SK-N-SH (cell line): Measurements from ENCODE around the gene PARK7. TPM values are rescaled to one million over a fixed set of nuclear protein-coding genes. Genes with fewer than 3 reads are reported as not detected.

Source experiments
- CTCF ChIA-PET: fragments of 300-600, 350-600 bp; formaldehyde crosslinking; extraction: SDS; loops from one replicate; lab custom pipeline; 2021; lab: Yijun Ruan, JAX
- POLR2A ChIA-PET: fragments of 350-600 bp; sonication (Branson Sonifier 250); formaldehyde crosslinking; extraction: SDS; loops from one replicate; lab custom pipeline; 2020; ENCODE audit warnings: antibody characterized with exemption, inconsistent platforms; lab: Yijun Ruan, JAX
- DNase-seq: peaks from one replicate; pipeline ENCODE4 v3.0.0; 2012
- H2AFZ ChIP-seq: fragments of 200-600 bp; sonication (generic); 2 replicates; pipeline ENCODE4 v1.8.1; 2016; ENCODE audit warnings: antibody characterized with exemption, mild to moderate bottlenecking, low read depth
- H3F3A ChIP-seq: fragments of 200-600 bp; sonication (generic); replicated peaks from 2 replicates; pipeline ENCODE3; 2016; ENCODE audit warnings: antibody characterized with exemption, mild to moderate bottlenecking; ENCODE audit not compliant: insufficient read depth
- H3K27ac ChIP-seq, 2 experiments: fragments of 200-500 bp in 1 of 2; fragments of 200-600 bp in 1 of 2; sonication (Bioruptor generic) in 1 of 2; sonication (generic), shearing (Covaris generic) in 1 of 2; 2 replicates each; pipeline versions ENCODE4 v1.5.1 to v1.6.1; 2014 to 2016; ENCODE audit warnings: low read depth in 2 of 2, inconsistent platforms in 1 of 2, low read length in 1 of 2, mild to moderate bottlenecking in 1 of 2, mixed read lengths in 1 of 2
- H3K27me3 ChIP-seq: fragments of 200-600 bp; sonication (generic), shearing (Covaris generic); 2 replicates; pipeline ENCODE4 v1.6.1; 2016; ENCODE audit warnings: mixed run types; ENCODE audit not compliant: insufficient read depth
- H3K36me3 ChIP-seq, 2 experiments: fragments of 200-500 bp in 1 of 2; fragments of 200-600 bp in 1 of 2; sonication (Bioruptor generic) in 1 of 2; sonication (generic) in 1 of 2; replicated peaks in 1 of 2; 2 replicates each; pipeline versions ENCODE3 to v1.5.1; 2014 to 2016; ENCODE audit warnings: low read length in 1 of 2, mild to moderate bottlenecking in 1 of 2; ENCODE audit not compliant: insufficient read depth in 2 of 2, control insufficient read depth in 1 of 2
- H3K4me1 ChIP-seq, 2 experiments: fragments of 200-500 bp in 1 of 2; fragments of 200-600 bp in 1 of 2; sonication (Bioruptor generic) in 1 of 2; sonication (generic), shearing (Covaris generic) in 1 of 2; 2 replicates each; pipeline versions ENCODE4 v1.5.1 to v1.6.1; 2014 to 2016; ENCODE audit warnings: low read depth in 1 of 2, low read length in 1 of 2, mixed run types in 1 of 2; ENCODE audit not compliant: insufficient read depth in 2 of 2, control insufficient read depth in 1 of 2
- H3K4me2 ChIP-seq: fragments of 200-600 bp; sonication (generic), shearing (Covaris generic); 2 replicates; pipeline ENCODE4 v1.6.1; 2017; ENCODE audit warnings: mixed run types
- H3K4me3 ChIP-seq, 2 experiments: fragments of 200-500 bp in 1 of 2; fragments of 200-600 bp in 1 of 2; sonication (Bioruptor generic) in 1 of 2; sonication (generic), shearing (Covaris generic) in 1 of 2; 2 replicates each; pipeline versions ENCODE4 v1.5.1 to v1.8.1; 2014 to 2016; ENCODE audit warnings: low read depth in 2 of 2, inconsistent platforms in 1 of 2, low read length in 1 of 2, mild to moderate bottlenecking in 1 of 2, mixed read lengths in 1 of 2, moderate library complexity in 1 of 2
- H3K79me2 ChIP-seq: fragments of 200-600 bp; sonication (generic); 2 replicates; pipeline ENCODE4 v1.8.1; 2017; ENCODE audit warnings: mild to moderate bottlenecking; ENCODE audit not compliant: insufficient read depth
- H3K9ac ChIP-seq: fragments of 200-600 bp; sonication (generic); 2 replicates; pipeline ENCODE4 v1.6.1; 2017; ENCODE audit warnings: mixed run types
- H3K9me2 ChIP-seq: fragments of 200-600 bp; sonication (generic); 2 replicates; pipeline ENCODE4 v1.6.1; 2017; ENCODE audit warnings: mixed run types
- H3K9me3 ChIP-seq: fragments of 200-600 bp; sonication (generic); 2 replicates; pipeline ENCODE4 v1.6.1; 2017; ENCODE audit warnings: mixed run types, mild to moderate bottlenecking, moderate library complexity
- H4K20me1 ChIP-seq: fragments of 200-600 bp; sonication (generic); 2 replicates; pipeline ENCODE4 v1.6.1; 2017; ENCODE audit warnings: mild to moderate bottlenecking, mixed run types; ENCODE audit not compliant: insufficient read depth
- CHD2 ChIP-seq: fragments of 150-350 bp; IDR thresholded peaks from 2 replicates; pipeline ENCODE4 v1.6.1; 2018; ENCODE audit warnings: low read length; ENCODE audit not compliant: partially characterized antibody
- ELF1 ChIP-seq: IDR thresholded peaks from 2 replicates; pipeline ENCODE4 v1.4.0; 2012
- EP300 ChIP-seq, 2 experiments: IDR thresholded peaks; 2 replicates each; pipeline versions ENCODE4 v1.4.0 to v1.6.1; 2012; ENCODE audit warnings: borderline replicate concordance in 1 of 2, low read depth in 1 of 2, low read length in 1 of 2
- EZH2phosphoT487 ChIP-seq: fragments of 200-600 bp; sonication (generic); IDR thresholded peaks from 2 replicates; pipeline ENCODE4 v1.6.1; 2017; ENCODE audit warnings: low read depth, mixed run types, mild to moderate bottlenecking, antibody characterized with exemption, moderate library complexity, borderline replicate concordance
- FOSL2 ChIP-seq: IDR thresholded peaks from 2 replicates; pipeline ENCODE4 v1.4.0; 2012; ENCODE audit warnings: low read depth, mild to moderate bottlenecking, moderate library complexity, borderline replicate concordance
- FOXM1 ChIP-seq: IDR thresholded peaks from 2 replicates; pipeline ENCODE4 v1.4.0; 2012; ENCODE audit warnings: low read depth, mild to moderate bottlenecking
- JUND ChIP-seq: IDR thresholded peaks from 2 replicates; pipeline ENCODE4 v1.4.0; 2012
- MEF2A ChIP-seq: IDR thresholded peaks from 2 replicates; pipeline ENCODE4 v1.4.0; 2012; ENCODE audit warnings: low read depth, borderline replicate concordance
- NFIC ChIP-seq: IDR thresholded peaks from 2 replicates; pipeline ENCODE4 v1.4.0; 2012; ENCODE audit warnings: borderline replicate concordance
- NRF1 ChIP-seq: IDR thresholded peaks from 2 replicates; pipeline ENCODE4 v1.6.1; 2012; ENCODE audit warnings: low read depth, mild to moderate bottlenecking, low read length
- POLR2AphosphoS5 ChIP-seq: IDR thresholded peaks from 2 replicates; pipeline ENCODE4 v1.6.1; 2012; ENCODE audit warnings: low read depth, low read length
- RAD21 ChIP-seq: IDR thresholded peaks from 2 replicates; pipeline ENCODE4 v1.6.1; 2012; ENCODE audit warnings: mild to moderate bottlenecking, low read length
- RFX5 ChIP-seq: IDR thresholded peaks from 2 replicates; pipeline ENCODE4 v1.6.1; 2012; ENCODE audit warnings: mild to moderate bottlenecking, improper control_type of control experiment, low read length
- RXRA ChIP-seq: IDR thresholded peaks from 2 replicates; pipeline ENCODE4 v1.4.0; 2012; ENCODE audit warnings: low read depth, mild to moderate bottlenecking, borderline replicate concordance
- TAF1 ChIP-seq: IDR thresholded peaks from 2 replicates; pipeline ENCODE4 v1.6.1; 2012; ENCODE audit warnings: low read depth, mild to moderate bottlenecking, low read length, moderate library complexity, borderline replicate concordance
- WGBS: methylation state at CpG from one replicate; pipeline ENCODE4 v1.1.6; 2017; ENCODE audit warnings: low lambda C conversion rate; 5-methylcytosine and 5-hydroxymethylcytosine counted together
- polyA plus RNA-seq, 3 experiments: library from polyadenylated mRNA; depleted of rRNA; stranded (reverse); fragments of >200 nt; gene quantifications; 2 replicates each; pipeline ENCODE4 v1.2.3, GENCODE V29; 2012
- TF ChIP-seq, protein P1 (sequence below): fragments of 150-350 bp; IDR thresholded peaks from 2 replicates; pipeline ENCODE4 v1.6.1; 2016; ENCODE audit warnings: mild to moderate bottlenecking, low read depth, low read length
- TF ChIP-seq, protein P2 (sequence below): IDR thresholded peaks from 2 replicates; pipeline ENCODE4 v1.6.1; 2012; ENCODE audit warnings: mild to moderate bottlenecking, low read depth, low read length, moderate library complexity
- TF ChIP-seq, protein P3 (sequence below): IDR thresholded peaks from 2 replicates; pipeline ENCODE4 v1.4.0; 2012; ENCODE audit warnings: low read depth, borderline replicate concordance
- TF ChIP-seq, protein P4 (sequence below): IDR thresholded peaks from 2 replicates; pipeline ENCODE4 v1.4.0; 2012; ENCODE audit warnings: low read depth
- TF ChIP-seq, protein P5 (sequence below): fragments of 150-350 bp; IDR thresholded peaks from 2 replicates; pipeline ENCODE4 v1.6.1; 2017; ENCODE audit warnings: antibody characterized with exemption, low read length, low read depth, borderline replicate concordance

Gene PARK7
- polyA plus RNA-seq, 1 of the 3 experiments (the other 2 are of a cell fraction), result 415 TPM

DNA sequence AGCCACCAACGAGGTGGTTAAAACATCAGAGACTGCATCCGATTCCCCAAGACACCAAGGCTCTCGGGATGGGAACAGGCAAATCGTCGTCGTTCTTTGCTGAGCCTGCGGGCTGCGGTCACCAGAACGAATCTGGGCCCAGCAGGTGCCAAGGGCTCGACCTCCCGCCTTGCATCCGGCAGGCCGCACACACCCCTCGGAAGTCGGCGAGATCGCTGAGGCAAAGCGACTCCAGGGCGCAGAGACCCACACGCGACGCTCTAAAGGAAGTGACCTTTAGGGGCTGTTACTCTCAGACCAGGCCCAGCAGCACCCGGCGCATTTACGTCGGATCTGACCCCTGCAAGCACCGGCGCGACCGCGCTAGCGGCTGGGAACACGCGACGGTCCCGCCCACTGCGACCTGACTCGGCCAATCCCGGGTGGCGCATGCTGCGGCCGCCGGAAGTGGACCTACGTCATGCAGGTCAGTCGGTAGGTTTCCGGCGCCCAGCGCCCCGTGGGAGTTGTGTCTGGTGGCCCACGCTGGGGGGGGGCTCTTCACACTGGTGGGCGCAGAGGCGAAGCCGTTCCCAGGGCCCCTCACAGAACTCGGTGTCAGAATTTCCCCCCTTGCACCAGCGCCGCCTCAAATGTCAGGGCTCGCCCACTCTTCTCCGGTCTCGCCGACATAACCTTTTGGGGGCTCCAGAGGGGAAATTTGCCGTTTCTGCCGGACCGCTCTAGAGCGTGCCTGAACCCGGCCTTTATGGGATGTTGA lies 7.5 kb upstream of the PARK7 start (continued):
- TF ChIP-seq EZH2phosphoT487, result no peak
- TF ChIP-seq, protein P1, sequence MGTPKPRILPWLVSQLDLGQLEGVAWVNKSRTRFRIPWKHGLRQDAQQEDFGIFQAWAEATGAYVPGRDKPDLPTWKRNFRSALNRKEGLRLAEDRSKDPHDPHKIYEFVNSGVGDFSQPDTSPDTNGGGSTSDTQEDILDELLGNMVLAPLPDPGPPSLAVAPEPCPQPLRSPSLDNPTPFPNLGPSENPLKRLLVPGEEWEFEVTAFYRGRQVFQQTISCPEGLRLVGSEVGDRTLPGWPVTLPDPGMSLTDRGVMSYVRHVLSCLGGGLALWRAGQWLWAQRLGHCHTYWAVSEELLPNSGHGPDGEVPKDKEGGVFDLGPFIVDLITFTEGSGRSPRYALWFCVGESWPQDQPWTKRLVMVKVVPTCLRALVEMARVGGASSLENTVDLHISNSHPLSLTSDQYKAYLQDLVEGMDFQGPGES, result peak; percentile 9; the same call in 1 of the 2 replicates
- TF ChIP-seq ELF1, result 0 out of 2 replicates have a peak, but pooled peaks have one; percentile 20
- peak; percentile 38; the same call in 1 of the 2 replicates for TF ChIP-seq NRF1
- TF ChIP-seq RFX5, result 0 out of 2 replicates have a peak, but pooled peaks have one; percentile 7
- peak; percentile 76 for TF ChIP-seq CHD2
- TF ChIP-seq TAF1, result peak; percentile 32; the same call in 1 of the 2 replicates

DNA sequence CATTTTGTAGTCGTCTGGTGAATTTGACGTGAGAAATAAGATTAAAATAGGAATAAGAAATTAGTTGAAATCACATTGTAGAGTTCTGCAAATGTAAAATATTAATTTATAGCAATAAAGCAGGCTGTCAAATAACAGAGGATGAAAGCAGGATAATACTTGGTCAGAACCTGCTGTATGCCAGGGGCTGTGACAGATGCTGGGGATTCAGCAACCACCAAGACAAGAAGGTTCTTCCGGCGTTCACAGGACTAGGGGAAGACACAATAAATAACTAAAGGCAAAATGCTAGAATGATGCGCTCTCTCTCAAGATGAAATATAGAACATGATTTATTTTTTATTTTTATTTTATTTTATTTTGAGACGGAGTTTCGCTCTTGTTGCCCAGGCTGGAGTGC lies 6.8 kb upstream of the PARK7 start:
- peak overlapping the region; percentile 74 for H3K4me2 ChIP-seq
- H3K27me3 ChIP-seq, result no peaks in the 10 kb centered on the region
- CTCF ChIA-PET, result no interaction called here
- H3K79me2 ChIP-seq, result no peaks in the 10 kb centered on the region
- H3K9me2 ChIP-seq, result no peaks in the 10 kb centered on the region
- H3K4me1 ChIP-seq, result peaks cover 0 to 6% of the 10 kb centered on the region in 2 experiments; a peak in 2 of 4 replicates
- no peak for DNase-seq
- no peak for TF ChIP-seq MEF2A
- TF ChIP-seq CHD2, result no peak
- no peak for TF ChIP-seq RAD21
- TF ChIP-seq EP300 (IDR thresholded peaks at IDR 0.05; ENCODE audit: borderline replicate concordance in 1 of 2, low read depth in 1 of 2, low read length in 1 of 2), result no peak
- TF ChIP-seq, protein P2, sequence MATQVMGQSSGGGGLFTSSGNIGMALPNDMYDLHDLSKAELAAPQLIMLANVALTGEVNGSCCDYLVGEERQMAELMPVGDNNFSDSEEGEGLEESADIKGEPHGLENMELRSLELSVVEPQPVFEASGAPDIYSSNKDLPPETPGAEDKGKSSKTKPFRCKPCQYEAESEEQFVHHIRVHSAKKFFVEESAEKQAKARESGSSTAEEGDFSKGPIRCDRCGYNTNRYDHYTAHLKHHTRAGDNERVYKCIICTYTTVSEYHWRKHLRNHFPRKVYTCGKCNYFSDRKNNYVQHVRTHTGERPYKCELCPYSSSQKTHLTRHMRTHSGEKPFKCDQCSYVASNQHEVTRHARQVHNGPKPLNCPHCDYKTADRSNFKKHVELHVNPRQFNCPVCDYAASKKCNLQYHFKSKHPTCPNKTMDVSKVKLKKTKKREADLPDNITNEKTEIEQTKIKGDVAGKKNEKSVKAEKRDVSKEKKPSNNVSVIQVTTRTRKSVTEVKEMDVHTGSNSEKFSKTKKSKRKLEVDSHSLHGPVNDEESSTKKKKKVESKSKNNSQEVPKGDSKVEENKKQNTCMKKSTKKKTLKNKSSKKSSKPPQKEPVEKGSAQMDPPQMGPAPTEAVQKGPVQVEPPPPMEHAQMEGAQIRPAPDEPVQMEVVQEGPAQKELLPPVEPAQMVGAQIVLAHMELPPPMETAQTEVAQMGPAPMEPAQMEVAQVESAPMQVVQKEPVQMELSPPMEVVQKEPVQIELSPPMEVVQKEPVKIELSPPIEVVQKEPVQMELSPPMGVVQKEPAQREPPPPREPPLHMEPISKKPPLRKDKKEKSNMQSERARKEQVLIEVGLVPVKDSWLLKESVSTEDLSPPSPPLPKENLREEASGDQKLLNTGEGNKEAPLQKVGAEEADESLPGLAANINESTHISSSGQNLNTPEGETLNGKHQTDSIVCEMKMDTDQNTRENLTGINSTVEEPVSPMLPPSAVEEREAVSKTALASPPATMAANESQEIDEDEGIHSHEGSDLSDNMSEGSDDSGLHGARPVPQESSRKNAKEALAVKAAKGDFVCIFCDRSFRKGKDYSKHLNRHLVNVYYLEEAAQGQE, result no peak
- TF ChIP-seq JUND, result no peak
- no peak for TF ChIP-seq FOSL2
- no peak for TF ChIP-seq RXRA
- TF ChIP-seq, protein P3, sequence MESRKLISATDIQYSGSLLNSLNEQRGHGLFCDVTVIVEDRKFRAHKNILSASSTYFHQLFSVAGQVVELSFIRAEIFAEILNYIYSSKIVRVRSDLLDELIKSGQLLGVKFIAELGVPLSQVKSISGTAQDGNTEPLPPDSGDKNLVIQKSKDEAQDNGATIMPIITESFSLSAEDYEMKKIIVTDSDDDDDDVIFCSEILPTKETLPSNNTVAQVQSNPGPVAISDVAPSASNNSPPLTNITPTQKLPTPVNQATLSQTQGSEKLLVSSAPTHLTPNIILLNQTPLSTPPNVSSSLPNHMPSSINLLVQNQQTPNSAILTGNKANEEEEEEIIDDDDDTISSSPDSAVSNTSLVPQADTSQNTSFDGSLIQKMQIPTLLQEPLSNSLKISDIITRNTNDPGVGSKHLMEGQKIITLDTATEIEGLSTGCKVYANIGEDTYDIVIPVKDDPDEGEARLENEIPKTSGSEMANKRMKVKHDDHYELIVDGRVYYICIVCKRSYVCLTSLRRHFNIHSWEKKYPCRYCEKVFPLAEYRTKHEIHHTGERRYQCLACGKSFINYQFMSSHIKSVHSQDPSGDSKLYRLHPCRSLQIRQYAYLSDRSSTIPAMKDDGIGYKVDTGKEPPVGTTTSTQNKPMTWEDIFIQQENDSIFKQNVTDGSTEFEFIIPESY, result no peak
- TF ChIP-seq, protein P4, sequence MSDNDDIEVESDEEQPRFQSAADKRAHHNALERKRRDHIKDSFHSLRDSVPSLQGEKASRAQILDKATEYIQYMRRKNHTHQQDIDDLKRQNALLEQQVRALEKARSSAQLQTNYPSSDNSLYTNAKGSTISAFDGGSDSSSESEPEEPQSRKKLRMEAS, result no peak
- TF ChIP-seq EZH2phosphoT487, result no peak
- no peak for TF ChIP-seq NRF1
- TF ChIP-seq, protein P5, sequence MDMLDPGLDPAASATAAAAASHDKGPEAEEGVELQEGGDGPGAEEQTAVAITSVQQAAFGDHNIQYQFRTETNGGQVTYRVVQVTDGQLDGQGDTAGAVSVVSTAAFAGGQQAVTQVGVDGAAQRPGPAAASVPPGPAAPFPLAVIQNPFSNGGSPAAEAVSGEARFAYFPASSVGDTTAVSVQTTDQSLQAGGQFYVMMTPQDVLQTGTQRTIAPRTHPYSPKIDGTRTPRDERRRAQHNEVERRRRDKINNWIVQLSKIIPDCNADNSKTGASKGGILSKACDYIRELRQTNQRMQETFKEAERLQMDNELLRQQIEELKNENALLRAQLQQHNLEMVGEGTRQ, result no peak
- no peak for TF ChIP-seq FOXM1
- TF ChIP-seq POLR2AphosphoS5, result no peak
- TF ChIP-seq NFIC, result no peak
- H3K9ac ChIP-seq, result peak overlapping the region; percentile 43; the same call in 1 of the 2 replicates
- H2AFZ ChIP-seq, result peak overlapping the region; percentile 97
- H3K9me3 ChIP-seq, result no peaks in the 10 kb centered on the region
- H3K4me3 ChIP-seq, result peak overlapping the region; percentile 56 to 58
- no peaks in the 10 kb centered on the region for H4K20me1 ChIP-seq
- 86% methylated on average over 7 of the region's 7 CpGs for WGBS
- H3K36me3 ChIP-seq, result no peaks in the 10 kb centered on the region
- H3F3A ChIP-seq, result peaks cover 9% of the 10 kb centered on the region
- POLR2A ChIA-PET, result no interaction called here
- peak overlapping the region in 1 of 2 experiments; percentile 78; a peak in 3 of 4 replicates for H3K27ac ChIP-seq
